AG04450 (cell line): ENCODE measurements around the gene UBXN2A. TPM values are rescaled to one million over a fixed set of nuclear protein-coding genes. Genes with fewer than 3 reads are reported as not detected.

Source experiments
- CTCF ChIA-PET: fragments of 300-600, 350-600 bp; formaldehyde crosslinking; extraction: SDS; loops from one replicate; lab custom pipeline; 2022; ENCODE audit warnings: antibody characterized with exemption, inconsistent platforms; lab: Charles Lee
- POLR2A ChIA-PET: fragments of 350-600 bp; formaldehyde crosslinking; extraction: SDS; loops from one replicate; lab custom pipeline; 2021; ENCODE audit warnings: antibody characterized with exemption, inconsistent platforms; lab: Yijun Ruan, JAX
- DNase-seq: peaks from one replicate; pipeline ENCODE4 v3.0.0-alpha.2; 2011; ENCODE audit warnings: low read depth, low spot score
- H3K27ac ChIP-seq: one replicate; pipeline ENCODE4 v1.5.1; 2012; ENCODE audit warnings: low read depth, low read length, control low read depth
- H3K27me3 ChIP-seq: one replicate; pipeline ENCODE4 v1.6.0; 2012; ENCODE audit warnings: low read length; ENCODE audit not compliant: control insufficient read depth, insufficient read depth
- H3K4me3 ChIP-seq: 2 replicates; pipeline ENCODE4 v1.5.1; 2011; ENCODE audit warnings: mild to moderate bottlenecking, low read depth, low read length, control low read depth
- H3K9me3 ChIP-seq: 2 replicates; pipeline ENCODE4 v1.5.1; 2012; ENCODE audit warnings: low read length; ENCODE audit not compliant: control insufficient read depth, insufficient read depth
- CTCF ChIP-seq: IDR thresholded peaks from 2 replicates; pipeline ENCODE4 v1.5.1; 2011; ENCODE audit warnings: low read depth, low read length, control low read depth, inconsistent platforms
- polyA plus RNA-seq: library from polyadenylated mRNA; depleted of rRNA; stranded (reverse); fragments of >200 nt; gene quantifications from 2 replicates; pipeline ENCODE4 v1.2.3, GENCODE V29; 2011

UBXN2A gene
- polyA plus RNA-seq, 1 experiment = 13.1 TPM

GRCh38 chr2:23940718-23941620 lies 706 bp downstream of the UBXN2A start:
- no peak for DNase-seq

GRCh38 chr2:23941644-23942043 lies 1.4 kb downstream of the UBXN2A start:
- POLR2A ChIA-PET = interaction anchor here (0.9 to 2.2 kb wide), 2 partner anchors 15 to 143 kb away, joined by 3 to 10 read pairs; partner anchors contain the start of genes ATAD2B and TP53I3
- no peak for TF ChIP-seq CTCF
- CTCF ChIA-PET = interaction anchor here (0.5 to 4.9 kb wide), 2 partner anchors 15 to 536 kb away, joined by 4 to 37 read pairs; partner anchors contain the start of gene ATAD2B

More at GRCh38 chr2:23940718-23941620, 706 bp downstream of the UBXN2A start:
- no peaks in the 10 kb centered on the region for H3K9me3 ChIP-seq
- no peaks in the 10 kb centered on the region for H3K27me3 ChIP-seq
- TF ChIP-seq CTCF = no peak
- ChIA-PET POLR2A (interaction anchor here (0.6 to 2.3 kb wide), 4 partner anchors 14 to 143 kb away, joined by 3 to 25 read pairs (median 6); partner anchors contain the start of genes ATAD2B and TP53I3), CTCF (interaction anchor here (0.5 to 4.9 kb wide), 2 partner anchors 14 to 535 kb away, joined by 4 to 37 read pairs; partner anchors contain the start of gene ATAD2B)
- H3K4me3 ChIP-seq = peak overlapping the region; percentile 80
- H3K27ac ChIP-seq = peak overlapping the region; percentile 13

GRCh38 chr2:23943666-23944065 lies 3.4 kb downstream of the UBXN2A start:
- Histone ChIP-seq H3K27ac (no peak overlapping the region), H3K9me3 (no peaks in the 10 kb centered on the region), H3K4me3 (no peak overlapping the region), H3K27me3 (no peaks in the 10 kb centered on the region)
- ChIA-PET POLR2A (interaction anchor here (1.3 kb wide), 1 partner anchor 16 kb away, joined by 5 read pairs; no protein-coding TSS in a partner anchor), CTCF (interaction anchor here (3.8 kb wide), 1 partner anchor 17 kb away, joined by 17 read pairs; the partner anchor contains the start of gene ATAD2B)
- TF ChIP-seq CTCF = no peak
- no peak for DNase-seq

More at GRCh38 chr2:23941644-23942043, 1.4 kb downstream of the UBXN2A start:
- Histone ChIP-seq H3K27me3 (no peaks in the 10 kb centered on the region), H3K27ac (no peak overlapping the region), H3K9me3 (no peaks in the 10 kb centered on the region), H3K4me3 (peak overlapping the region; percentile 80)
- DNase-seq = no peak

- no peaks in the 10 kb centered on the region for H3K27me3 ChIP-seq
- no peaks in the 10 kb centered on the region for H3K9me3 ChIP-seq
- no peak for TF ChIP-seq CTCF
- no peak overlapping the region for H3K4me3 ChIP-seq
- ChIA-PET CTCF (interaction anchor here (0.6 to 3.8 kb wide), 2 partner anchors 17 to 782 kb away, joined by 4 to 17 read pairs; partner anchors contain the start of gene ATAD2B), POLR2A (interaction anchor here (1.3 kb wide), 1 partner anchor 17 kb away, joined by 5 read pairs; no protein-coding TSS in a partner anchor)
- no peak overlapping the region for H3K27ac ChIP-seq
- no peak for DNase-seq
These were observed 4.3 kb downstream of the UBXN2A start for GRCh38 chr2:23944527-23944926.
